ENCODE results near the gene LTB4R2.
A peak's percentile ranks its signal among the peaks of the same experiment; 100 is the strongest.

The LTB4R2 gene

GRCh38 chr14:24309538-24310264, at the start of gene LTB4R2:
Gene LTB4R2, plus strand, starts transcription at chr14:24310140. Its CDS starts 525 bp downstream, at chr14:24310665.
- no peak for DNase-seq
- peaks cover 67% of the 10 kb centered on the region for H3K4me1 Mint-ChIP-seq
- H3K27ac Mint-ChIP-seq = peak within 1 kb of the TSS; percentile 3 to 73
- ATAC-seq = no peak
- no peaks in the 10 kb centered on the region for H3K9me3 Mint-ChIP-seq
- H3K4me3 Mint-ChIP-seq = peak within 1 kb of the TSS; percentile 69 to 84
- no peaks in the 10 kb centered on the region for H3K27me3 Mint-ChIP-seq

DNA sequence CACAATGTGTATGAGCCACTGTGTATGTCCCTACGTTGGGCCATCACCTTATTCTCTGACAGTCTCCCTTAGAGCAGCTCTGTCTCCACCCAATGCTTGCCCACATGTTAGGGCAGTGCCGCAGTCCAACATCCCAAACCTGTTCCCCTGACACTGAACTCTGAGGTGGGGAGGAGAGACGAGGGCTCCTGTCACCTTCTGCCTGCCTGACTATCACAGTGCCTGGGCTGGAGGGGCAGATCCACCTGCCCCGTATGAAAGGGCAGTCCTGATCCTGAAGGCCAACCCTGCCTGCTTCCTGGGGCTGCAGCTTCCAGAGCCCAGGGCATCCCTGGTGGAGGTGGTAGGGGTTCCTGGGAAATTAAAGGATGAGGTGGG, 49.2 kb upstream of the LTB4R2 start:
- no peaks in the 10 kb centered on the region for H3K4me1 Mint-ChIP-seq
- DNase-seq (no peak), ATAC-seq (no peak)
- no peaks in the 10 kb centered on the region for H3K9me3 Mint-ChIP-seq
- no peaks in the 10 kb centered on the region for H3K27me3 Mint-ChIP-seq
- H3K4me3 Mint-ChIP-seq = no peak overlapping the region
- no peak overlapping the region for H3K27ac Mint-ChIP-seq

DNA sequence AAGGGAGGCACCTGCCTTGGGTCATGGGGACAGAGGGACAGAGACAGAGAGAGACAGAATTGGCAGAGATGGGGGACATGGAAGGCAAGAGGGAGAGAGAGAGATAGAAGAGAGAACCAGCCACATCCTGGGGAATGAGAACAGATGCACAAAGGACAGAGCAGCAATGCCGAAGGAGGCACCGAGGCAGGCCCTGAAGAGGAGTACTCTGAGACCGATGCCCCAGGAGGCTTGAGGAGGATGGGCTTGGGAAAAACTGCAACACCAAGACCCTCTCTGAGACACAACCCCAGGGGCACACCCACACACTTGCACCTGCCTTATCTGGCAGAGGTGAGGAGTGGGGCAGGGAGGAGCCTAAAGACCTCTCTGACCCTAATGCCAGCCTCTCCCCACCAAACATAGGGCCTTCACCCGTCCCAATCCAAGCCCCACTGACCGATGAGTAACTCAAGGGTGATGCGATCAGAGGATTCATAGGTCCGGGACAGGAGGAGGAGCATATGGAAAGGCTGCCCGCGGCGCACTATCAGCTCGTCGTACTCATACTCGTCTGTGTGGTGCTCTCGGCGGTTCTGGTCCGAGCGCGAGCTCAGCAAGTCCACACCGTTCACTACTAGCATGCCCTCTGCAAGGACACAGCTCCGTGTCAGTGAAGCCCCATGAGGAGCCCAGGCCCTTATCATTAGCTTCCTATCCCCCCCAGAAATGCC, 48.5 kb upstream of the LTB4R2 start:
- Mint-ChIP-seq H3K27ac (no peak overlapping the region), H3K4me1 (no peaks in the 10 kb centered on the region), H3K4me3 (no peak overlapping the region), H3K9me3 (no peaks in the 10 kb centered on the region), H3K27me3 (no peaks in the 10 kb centered on the region)
- ATAC-seq (no peak), DNase-seq (no peak)

GRCh38 chr14:24261969-24262327, 48.0 kb upstream of the LTB4R2 start:
- no peak overlapping the region for H3K27ac Mint-ChIP-seq
- H3K27me3 Mint-ChIP-seq = no peaks in the 10 kb centered on the region
- H3K4me3 Mint-ChIP-seq = no peak overlapping the region
- ATAC-seq = no peak
- DNase-seq = no peak
- no peaks in the 10 kb centered on the region for H3K9me3 Mint-ChIP-seq
- H3K4me1 Mint-ChIP-seq = no peaks in the 10 kb centered on the region

GRCh38 chr14:24262821-24263733, 46.9 kb upstream of the LTB4R2 start, which contains the start of gene TGM1:
Gene TGM1, minus strand, starts transcription at chr14:24263177. Its CDS starts 825 bp downstream, at chr14:24262352.
- Mint-ChIP-seq H3K27ac (peak within 1 kb of the TSS in 1 of 2 donors; percentile 67), H3K4me1 (no peaks in the 10 kb centered on the region), H3K27me3 (no peaks in the 10 kb centered on the region), H3K9me3 (no peaks in the 10 kb centered on the region), H3K4me3 (no peak within 1 kb of the TSS)
- DNase-seq (no peak), ATAC-seq (peak; percentile 15)

DNA sequence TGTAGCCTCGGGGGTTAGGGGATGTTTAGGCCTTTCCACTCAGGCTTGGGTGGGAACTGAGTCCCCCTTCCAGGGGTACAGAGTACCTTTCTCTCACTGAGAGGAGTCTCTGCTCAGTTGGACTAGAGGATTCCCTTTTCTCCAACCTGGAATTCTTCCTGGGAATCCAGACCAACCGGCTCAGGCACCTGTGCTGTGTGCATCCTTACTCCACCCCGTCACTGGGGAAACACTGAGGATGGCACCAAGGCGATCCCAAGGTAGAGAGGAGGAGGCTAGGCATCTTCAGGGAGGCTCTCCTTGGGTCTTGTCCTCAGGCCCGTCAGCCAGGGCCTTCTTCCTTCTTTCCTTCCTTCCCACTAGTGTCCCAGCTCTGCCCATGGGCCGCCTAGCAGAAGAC, 46.1 kb upstream of the LTB4R2 start:
- no peak for ATAC-seq
- Mint-ChIP-seq H3K9me3 (no peaks in the 10 kb centered on the region), H3K4me1 (no peaks in the 10 kb centered on the region)

DNA sequence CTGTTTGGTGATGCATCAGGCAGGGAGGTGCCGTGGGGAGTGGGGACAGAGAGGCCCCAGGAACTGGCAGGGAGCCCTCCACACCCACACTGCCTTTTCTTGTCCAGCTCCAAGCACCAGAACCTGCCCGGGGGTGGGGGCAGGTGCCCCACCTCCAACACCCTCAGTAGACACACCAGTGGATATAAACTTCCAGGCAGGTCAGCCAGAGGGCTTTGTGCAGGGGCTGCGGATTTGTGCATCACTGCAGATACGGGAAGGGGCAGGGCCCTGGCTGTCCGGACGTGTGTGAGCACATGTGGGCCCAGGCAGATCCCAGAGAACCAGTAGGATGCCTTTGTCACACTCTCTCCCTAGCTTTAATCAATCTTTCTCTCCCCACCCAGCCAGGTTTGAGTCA, 45.6 kb upstream of the LTB4R2 start:
- no peaks in the 10 kb centered on the region for H3K27me3 Mint-ChIP-seq

More for the DNA sequence above, 46.1 kb upstream of the LTB4R2 start:
- H3K27ac Mint-ChIP-seq = peak overlapping the region in 1 of 2 donors; percentile 45
- no peaks in the 10 kb centered on the region for H3K27me3 Mint-ChIP-seq
- no peak overlapping the region for H3K4me3 Mint-ChIP-seq
- DNase-seq = no peak

DNA sequence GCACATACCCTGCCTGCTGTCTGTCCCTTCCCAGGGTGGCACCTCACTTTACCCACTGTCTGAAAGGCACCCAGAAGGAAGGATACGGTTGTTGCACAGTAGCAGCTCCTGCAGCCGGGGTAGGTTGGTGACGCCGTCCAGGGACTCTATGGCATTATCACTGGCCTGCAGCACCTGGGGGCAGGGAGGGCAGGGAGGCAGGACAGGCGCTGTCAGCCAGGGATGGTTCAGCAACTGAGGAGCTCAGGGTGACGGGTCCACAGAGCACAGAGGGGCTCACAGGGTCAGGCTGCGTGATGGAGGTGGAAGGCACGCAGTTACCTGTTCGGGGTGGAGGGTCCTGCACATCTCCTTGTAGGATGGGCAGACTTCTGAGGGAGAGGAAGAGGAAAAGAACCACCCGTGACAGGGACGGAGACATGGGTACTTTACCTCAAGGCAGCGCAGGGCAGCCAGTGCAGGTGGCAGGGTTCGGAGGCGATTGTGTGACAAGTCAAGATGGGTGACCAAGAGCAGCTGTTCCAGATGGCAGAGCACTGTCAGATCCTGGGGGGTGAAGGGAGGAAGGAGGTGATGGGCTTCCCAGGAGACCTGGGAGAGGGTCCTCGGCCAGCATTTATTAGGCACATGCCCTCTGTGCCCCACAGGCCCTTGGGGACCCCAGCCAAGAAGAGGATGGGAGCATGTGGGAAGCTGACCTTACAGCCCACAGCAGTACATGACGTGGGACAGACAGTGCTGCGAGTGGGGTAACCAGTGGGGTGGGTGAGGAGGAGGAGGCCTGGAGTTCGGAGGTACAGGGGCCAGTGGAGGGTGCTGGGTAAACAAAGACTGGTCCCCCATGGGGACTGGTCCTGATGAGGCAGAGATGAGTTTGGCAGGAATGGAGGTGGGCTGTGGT, 43.3 kb upstream of the LTB4R2 start:
- ATAC-seq = no peak
- Mint-ChIP-seq H3K27ac (peak overlapping the region in 1 of 2 donors; percentile 14), H3K9me3 (no peaks in the 10 kb centered on the region), H3K4me3 (no peak overlapping the region), H3K27me3 (no peaks in the 10 kb centered on the region), H3K4me1 (peaks cover 5% of the 10 kb centered on the region)
- DNase-seq = no peak

More for the DNA sequence above, 45.6 kb upstream of the LTB4R2 start:
- no peak for DNase-seq
- peaks cover 2% of the 10 kb centered on the region for H3K4me1 Mint-ChIP-seq
- no peak for ATAC-seq
- H3K27ac Mint-ChIP-seq = no peak overlapping the region
- no peaks in the 10 kb centered on the region for H3K9me3 Mint-ChIP-seq
- H3K4me3 Mint-ChIP-seq = no peak overlapping the region

DNA sequence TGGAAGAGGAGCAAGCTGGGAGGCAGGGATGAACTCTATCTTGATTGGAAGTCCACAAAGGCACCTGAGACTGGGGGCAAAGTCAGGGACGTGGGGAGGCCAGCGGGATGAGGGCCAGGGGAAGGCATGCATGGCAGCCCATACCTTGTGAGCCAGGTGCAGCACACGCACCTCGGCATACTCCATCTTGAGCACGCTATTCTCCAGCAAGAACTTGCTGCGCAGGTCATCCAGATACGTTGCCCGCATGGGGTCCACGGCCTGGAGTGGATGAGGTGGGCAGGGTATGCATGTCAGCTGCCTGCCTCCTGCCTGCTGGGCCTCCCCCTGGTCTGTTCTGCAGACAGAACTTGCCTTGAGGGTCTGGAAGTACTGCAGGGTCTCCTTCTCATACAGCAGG, 42.4 kb upstream of the LTB4R2 start:
- no peak overlapping the region for H3K4me3 Mint-ChIP-seq
- ATAC-seq (no peak), DNase-seq (no peak)
- H3K27ac Mint-ChIP-seq = no peak overlapping the region
- no peaks in the 10 kb centered on the region for H3K9me3 Mint-ChIP-seq
- H3K4me1 Mint-ChIP-seq = peaks cover 15% of the 10 kb centered on the region
- H3K27me3 Mint-ChIP-seq = no peaks in the 10 kb centered on the region

DNA sequence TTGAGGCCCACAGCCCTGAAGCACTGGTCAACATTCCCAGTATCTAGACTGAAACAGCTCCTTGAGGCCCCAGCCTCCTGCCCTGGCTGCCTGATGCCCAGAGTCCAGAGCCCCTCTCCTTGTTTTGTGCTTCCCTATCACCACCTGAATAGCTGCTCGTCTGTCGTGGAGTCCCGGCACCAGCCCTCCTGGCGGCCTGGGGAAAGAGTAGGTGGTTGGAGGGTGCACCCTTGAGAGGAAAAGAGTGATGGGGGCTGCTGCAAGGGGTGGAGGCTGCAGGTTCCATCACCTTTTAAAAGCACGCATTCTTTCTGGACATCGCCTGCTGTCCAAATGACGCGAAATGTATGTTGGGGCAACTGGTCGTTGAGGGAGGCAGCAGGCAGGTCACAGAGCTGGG, 41.7 kb upstream of the LTB4R2 start:
- ATAC-seq = no peak
- Mint-ChIP-seq H3K27ac (no peak overlapping the region), H3K4me1 (peaks cover 22% of the 10 kb centered on the region), H3K4me3 (no peak overlapping the region), H3K9me3 (no peaks in the 10 kb centered on the region), H3K27me3 (no peaks in the 10 kb centered on the region)
- no peak for DNase-seq

- Mint-ChIP-seq H3K9me3 (no peaks in the 10 kb centered on the region), H3K4me1 (peaks cover 33% of the 10 kb centered on the region), H3K4me3 (no peak overlapping the region), H3K27ac (no peak overlapping the region), H3K27me3 (no peaks in the 10 kb centered on the region)
- ATAC-seq (no peak), DNase-seq (no peak)
These were observed 40.6 kb upstream of the LTB4R2 start for GRCh38 chr14:24269368-24269767.

DNA sequence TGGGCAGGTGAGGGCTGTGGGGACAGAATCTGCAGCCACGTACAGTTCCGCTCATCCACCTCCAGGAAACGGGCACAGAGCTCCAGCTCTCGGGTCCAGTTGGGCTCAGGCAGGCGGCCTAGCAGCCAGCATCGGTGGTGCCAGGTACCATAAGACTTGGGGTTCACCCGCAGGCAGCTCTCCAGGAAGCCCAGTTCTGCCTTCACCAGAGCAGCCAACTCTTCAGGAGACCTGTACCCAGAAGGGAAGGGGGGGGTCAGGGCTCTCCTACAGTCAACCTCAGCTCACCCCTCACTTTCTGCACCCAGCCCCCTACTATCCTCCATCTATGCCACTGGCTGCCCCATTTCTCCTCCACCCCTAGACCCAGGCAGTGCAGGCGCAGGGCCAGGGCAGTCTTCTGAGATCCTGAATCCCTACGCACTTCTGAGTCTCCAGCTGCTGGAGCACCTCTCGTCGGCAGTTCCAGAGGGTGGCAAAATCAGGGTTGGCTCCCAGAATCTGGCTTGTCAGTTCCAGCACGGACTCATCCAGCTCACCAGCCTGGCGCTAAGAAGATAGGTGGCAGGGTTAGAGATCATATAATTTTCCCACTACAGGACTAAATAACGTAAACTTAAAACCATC, 39.9 kb upstream of the LTB4R2 start:
- H3K4me1 Mint-ChIP-seq = peaks cover 38% of the 10 kb centered on the region
- H3K4me3 Mint-ChIP-seq = no peak overlapping the region
- H3K9me3 Mint-ChIP-seq = no peaks in the 10 kb centered on the region
- no peak for ATAC-seq
- H3K27me3 Mint-ChIP-seq = no peaks in the 10 kb centered on the region
- DNase-seq = no peak
- H3K27ac Mint-ChIP-seq = no peak overlapping the region

- Mint-ChIP-seq H3K4me1 (peaks cover 44% of the 10 kb centered on the region), H3K27ac (peak overlapping the region; percentile 81 to 96), H3K9me3 (no peaks in the 10 kb centered on the region), H3K4me3 (peak overlapping the region; percentile 89 to 92), H3K27me3 (no peaks in the 10 kb centered on the region)
- ATAC-seq (no peak), DNase-seq (no peak)
These were observed 39.3 kb upstream of the LTB4R2 start for GRCh38 chr14:24270537-24271133.

DNA sequence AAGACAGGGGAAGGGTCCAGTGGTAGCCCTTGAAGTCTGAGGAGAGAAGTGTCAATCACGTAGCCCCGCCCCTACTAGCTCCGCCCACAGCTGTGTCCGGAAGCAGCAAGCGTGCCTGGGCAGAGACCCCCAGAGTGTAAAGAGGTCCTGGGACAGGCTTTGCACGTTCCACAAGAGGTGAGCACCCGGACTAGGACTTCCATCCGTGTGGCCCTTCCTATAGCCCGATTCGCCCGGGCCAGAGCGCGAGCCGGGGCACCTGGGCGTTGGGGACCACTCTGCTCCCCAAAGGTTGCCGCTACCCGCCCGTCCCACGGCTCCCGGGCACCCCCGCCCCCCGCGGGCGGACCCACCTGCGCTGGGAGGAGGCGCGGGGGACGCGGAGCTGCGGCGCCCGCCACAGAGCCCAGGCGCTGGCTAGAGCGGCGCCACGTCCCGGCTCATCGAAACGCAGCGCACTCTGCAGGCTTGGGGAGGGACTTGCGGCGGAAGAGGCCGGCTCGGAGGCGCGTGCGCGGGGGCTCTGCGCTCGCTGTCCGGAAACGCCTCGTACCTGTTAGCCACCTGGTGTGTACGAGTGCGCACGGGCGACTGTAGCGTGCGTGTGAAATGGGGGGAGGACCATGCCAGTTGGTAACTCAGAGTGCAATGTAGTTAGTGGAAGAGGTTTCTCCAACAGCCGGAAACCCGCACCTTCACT, 38.7 kb upstream of the LTB4R2 start, which contains the start of gene RABGGTA:
RABGGTA (minus strand) TSS at position 464 of the 700 bp plus-strand sequence. CDS start 482 bp downstream, outside the sequence.
- peaks cover 44% of the 10 kb centered on the region for H3K4me1 Mint-ChIP-seq
- peak within 1 kb of the TSS; percentile 89 to 92 for H3K4me3 Mint-ChIP-seq
- DNase-seq = peak; percentile 92 to 95
- peak within 1 kb of the TSS; percentile 81 to 96 for H3K27ac Mint-ChIP-seq
- no peaks in the 10 kb centered on the region for H3K27me3 Mint-ChIP-seq
- peak; percentile 88 for ATAC-seq
- no peaks in the 10 kb centered on the region for H3K9me3 Mint-ChIP-seq

Measured in stimulated activated naive CD8-positive, alpha-beta T cell treated with anti-CD3 and anti-CD28 coated beads, Interleukin-15, amount 100 ng/mL, for 72 hours (primary cell).